NB4 (cell line): ENCODE data around the gene ZWILCH.

Experiments
- DNase-seq: peaks from one replicate; pipeline ENCODE4 v3.0.0; 2010; ENCODE audit warnings: low read depth
- H3K4me3 ChIP-seq: one replicate; pipeline ENCODE4 v1.5.1; 2011; ENCODE audit warnings: mild to moderate bottlenecking, low read depth, low read length, moderate library complexity
- CTCF ChIP-seq: IDR thresholded peaks from one replicate; pipeline ENCODE4 v1.5.1; 2012; ENCODE audit warnings: low read depth, low read length
- MAX ChIP-seq: IDR thresholded peaks from 2 replicates; pipeline ENCODE4 v1.6.1; 2011; ENCODE audit warnings: low read depth, low read length
- MYC ChIP-seq: IDR thresholded peaks from 2 replicates; pipeline ENCODE4 v1.6.1; 2011; ENCODE audit warnings: low read depth, low read length
- POLR2A ChIP-seq: IDR thresholded peaks from 2 replicates; pipeline ENCODE4 v1.6.1; 2011; ENCODE audit warnings: mild to moderate bottlenecking; ENCODE audit not compliant: insufficient read length; ENCODE audit errors: extremely low read depth

ZWILCH gene

GRCh38 chr15:66472176-66472999 lies 32.7 kb upstream of the ZWILCH start:
- DNase-seq = no peak
- TF ChIP-seq MYC = no peak
- no peak for TF ChIP-seq MAX
- TF ChIP-seq POLR2A = no peak
- TF ChIP-seq CTCF = no peak
- no peak overlapping the region for H3K4me3 ChIP-seq

- TF ChIP-seq MYC (no peak), CTCF (no peak), MAX (no peak), POLR2A (no peak)
- DNase-seq = no peak
- H3K4me3 ChIP-seq = no peak overlapping the region
Measured at GRCh38 chr15:66474135-66474534, 31.0 kb upstream of the ZWILCH start.

GRCh38 chr15:66474963-66475362 lies 30.2 kb upstream of the ZWILCH start:
- TF ChIP-seq MYC (no peak), CTCF (no peak), MAX (no peak), POLR2A (no peak)
- H3K4me3 ChIP-seq = no peak overlapping the region
- no peak for DNase-seq

GRCh38 chr15:66476535-66476934 lies 28.6 kb upstream of the ZWILCH start:
- no peak for TF ChIP-seq MYC
- no peak for TF ChIP-seq POLR2A
- no peak for TF ChIP-seq MAX
- no peak for TF ChIP-seq CTCF

GRCh38 chr15:66477011-66477410 lies 28.1 kb upstream of the ZWILCH start:
- H3K4me3 ChIP-seq = no peak overlapping the region
- TF ChIP-seq MAX (no peak), POLR2A (no peak), CTCF (no peak), MYC (no peak)
- DNase-seq = no peak

More at GRCh38 chr15:66476535-66476934, 28.6 kb upstream of the ZWILCH start:
- no peak overlapping the region for H3K4me3 ChIP-seq
- no peak for DNase-seq
